Ammon's horn (tissue), 1 donor: ENCODE data around the gene SHISAL1.
A peak's percentile ranks its signal among the peaks of the same experiment; 100 is the strongest.

ENCODE experiments used
- DNase-seq: peaks from one replicate; pipeline ENCODE4 v3.0.0-alpha.2; 2016; ENCODE audit warnings: low spot score

The SHISAL1 gene

GRCh38 chr22:44231233-44231632, 81.5 kb downstream of the SHISAL1 start:
- no peak for DNase-seq

GRCh38 chr22:44229809-44230208, 82.9 kb downstream of the SHISAL1 start:
- no peak for DNase-seq

- no peak for DNase-seq
Measured at GRCh38 chr22:44229331-44229730, 83.4 kb downstream of the SHISAL1 start.

GRCh38 chr22:44225812-44226211, 86.9 kb downstream of the SHISAL1 start:
- no peak for DNase-seq

GRCh38 chr22:44225091-44225689, 87.6 kb downstream of the SHISAL1 start:
- no peak for DNase-seq

GRCh38 chr22:44224166-44224565, 88.6 kb downstream of the SHISAL1 start:
- peak; percentile 13 for DNase-seq

GRCh38 chr22:44221710-44222475, 90.9 kb downstream of the SHISAL1 start:
- no peak for DNase-seq

- no peak for DNase-seq
Measured at GRCh38 chr22:44220727-44221680, 91.7 kb downstream of the SHISAL1 start.

- no peak for DNase-seq
Measured at GRCh38 chr22:44219101-44219870, 93.5 kb downstream of the SHISAL1 start.

- no peak for DNase-seq
Measured at GRCh38 chr22:44218071-44218470, 94.7 kb downstream of the SHISAL1 start.

GRCh38 chr22:44217346-44217745, 95.4 kb downstream of the SHISAL1 start:
- no peak for DNase-seq

- DNase-seq, result no peak
Measured at GRCh38 chr22:44215287-44215686, 97.5 kb downstream of the SHISAL1 start.

GRCh38 chr22:44214764-44215163, 98.0 kb downstream of the SHISAL1 start:
- no peak for DNase-seq

GRCh38 chr22:44214187-44214586, 98.6 kb downstream of the SHISAL1 start:
- DNase-seq, result no peak

- DNase-seq, result no peak
Measured at GRCh38 chr22:44213489-44214043, 99.2 kb downstream of the SHISAL1 start.

- no peak for DNase-seq
Measured at GRCh38 chr22:44212936-44213335, 99.8 kb downstream of the SHISAL1 start.

GRCh38 chr22:44211946-44212930, 100.5 kb downstream of the SHISAL1 start:
- no peak for DNase-seq

GRCh38 chr22:44211256-44211945, 101.3 kb downstream of the SHISAL1 start:
- DNase-seq, result no peak

GRCh38 chr22:44210722-44211121, 102.0 kb downstream of the SHISAL1 start:
- DNase-seq, result no peak

GRCh38 chr22:44209343-44209742, 103.4 kb downstream of the SHISAL1 start:
- no peak for DNase-seq
